Measurements from ENCODE around the gene PTPRK. TPM values are rescaled to one million over a fixed set of nuclear protein-coding genes. Genes with fewer than 3 reads are reported as not detected.

The PTPRK gene
- total RNA-seq, 1 experiment from 2014 or later: 53.8 TPM

DNA sequence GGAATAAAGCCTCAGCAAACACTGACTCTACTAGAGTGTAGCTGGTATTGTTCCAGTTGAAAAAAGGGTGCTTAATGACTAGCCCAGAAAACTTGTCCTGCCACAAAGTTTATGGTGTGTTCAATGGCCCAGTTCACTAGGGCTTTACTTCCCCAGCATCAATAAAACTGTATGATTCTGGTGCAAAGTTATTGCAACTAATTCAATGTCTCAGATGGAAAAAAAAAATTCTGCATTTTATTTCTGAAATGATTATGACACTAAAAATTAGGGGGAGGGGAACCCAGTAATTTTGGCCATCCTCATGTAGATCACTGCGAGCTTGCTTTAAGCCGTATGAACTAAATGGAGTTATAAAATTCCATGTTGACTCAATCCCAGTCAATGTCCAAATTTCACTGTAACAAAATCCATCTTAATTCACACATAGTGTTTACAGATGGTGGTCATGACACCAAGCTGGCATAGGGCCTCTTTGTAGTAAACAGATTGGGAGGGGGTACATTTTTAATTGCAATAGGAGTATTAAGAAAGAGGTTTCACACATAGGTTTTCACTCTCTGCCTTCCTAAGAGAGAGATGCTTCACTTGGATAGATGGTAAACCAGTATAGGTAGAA, 41.2 kb downstream of the PTPRK start:
- Histone ChIP-seq H3K9me2 (replicated peaks; ENCODE audit: low read length) (no peaks in the 10 kb centered on the region), H3F3A (ENCODE audit: low read length, unreplicated experiment) (no peaks in the 10 kb centered on the region), H3K4me1 (ENCODE audit: insufficient read depth, low read length) (no peaks in the 10 kb centered on the region), H3K9me3 (ENCODE audit: low read length) (no peaks in the 10 kb centered on the region), H3K9ac (ENCODE audit: low read length) (no peak overlapping the region), H3K4me2 (ENCODE audit: low read length) (no peak overlapping the region), H3K36me3 (ENCODE audit: low read depth, low read length) (no peaks in the 10 kb centered on the region), H3K27me3 (ENCODE audit: low read length) (no peaks in the 10 kb centered on the region), H2AFZ (ENCODE audit: low read length) (no peak overlapping the region), H3K27ac (ENCODE audit: low read length) (no peak overlapping the region), H3K4me3 (ENCODE audit: low read length) (no peak overlapping the region), H3K79me2 (ENCODE audit: low read length) (peaks cover 90% of the 10 kb centered on the region), H4K20me1 (ENCODE audit: low read length) (no peaks in the 10 kb centered on the region)
- ChIA-PET POLR2A (ENCODE audit: unreplicated experiment) (interaction anchor here (0.5 kb wide), 1 partner anchor 41 kb away, joined by 3 read pairs; the partner anchor contains the start of gene PTPRK), CTCF (no interaction called here)
- no TSS peak for BruUV-seq (replicated peaks)
- ATAC-seq: no peak
- no peak for DNase-seq
- intact Hi-C loops (cut with micrococcal nuclease): no loop called here
- TF ChIP-seq EZH2 (IDR thresholded peaks at IDR 0.05; ENCODE audit: low read length, unreplicated experiment) (no peak), EZH2phosphoT487 (IDR thresholded peaks at IDR 0.05; ENCODE audit: borderline replicate concordance, low read length) (no peak)
- TF ChIP-seq, protein P1, sequence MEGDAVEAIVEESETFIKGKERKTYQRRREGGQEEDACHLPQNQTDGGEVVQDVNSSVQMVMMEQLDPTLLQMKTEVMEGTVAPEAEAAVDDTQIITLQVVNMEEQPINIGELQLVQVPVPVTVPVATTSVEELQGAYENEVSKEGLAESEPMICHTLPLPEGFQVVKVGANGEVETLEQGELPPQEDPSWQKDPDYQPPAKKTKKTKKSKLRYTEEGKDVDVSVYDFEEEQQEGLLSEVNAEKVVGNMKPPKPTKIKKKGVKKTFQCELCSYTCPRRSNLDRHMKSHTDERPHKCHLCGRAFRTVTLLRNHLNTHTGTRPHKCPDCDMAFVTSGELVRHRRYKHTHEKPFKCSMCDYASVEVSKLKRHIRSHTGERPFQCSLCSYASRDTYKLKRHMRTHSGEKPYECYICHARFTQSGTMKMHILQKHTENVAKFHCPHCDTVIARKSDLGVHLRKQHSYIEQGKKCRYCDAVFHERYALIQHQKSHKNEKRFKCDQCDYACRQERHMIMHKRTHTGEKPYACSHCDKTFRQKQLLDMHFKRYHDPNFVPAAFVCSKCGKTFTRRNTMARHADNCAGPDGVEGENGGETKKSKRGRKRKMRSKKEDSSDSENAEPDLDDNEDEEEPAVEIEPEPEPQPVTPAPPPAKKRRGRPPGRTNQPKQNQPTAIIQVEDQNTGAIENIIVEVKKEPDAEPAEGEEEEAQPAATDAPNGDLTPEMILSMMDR (conservative IDR thresholded peaks at IDR 0.05; ENCODE audit: low read depth, low read length): no peak

DNA sequence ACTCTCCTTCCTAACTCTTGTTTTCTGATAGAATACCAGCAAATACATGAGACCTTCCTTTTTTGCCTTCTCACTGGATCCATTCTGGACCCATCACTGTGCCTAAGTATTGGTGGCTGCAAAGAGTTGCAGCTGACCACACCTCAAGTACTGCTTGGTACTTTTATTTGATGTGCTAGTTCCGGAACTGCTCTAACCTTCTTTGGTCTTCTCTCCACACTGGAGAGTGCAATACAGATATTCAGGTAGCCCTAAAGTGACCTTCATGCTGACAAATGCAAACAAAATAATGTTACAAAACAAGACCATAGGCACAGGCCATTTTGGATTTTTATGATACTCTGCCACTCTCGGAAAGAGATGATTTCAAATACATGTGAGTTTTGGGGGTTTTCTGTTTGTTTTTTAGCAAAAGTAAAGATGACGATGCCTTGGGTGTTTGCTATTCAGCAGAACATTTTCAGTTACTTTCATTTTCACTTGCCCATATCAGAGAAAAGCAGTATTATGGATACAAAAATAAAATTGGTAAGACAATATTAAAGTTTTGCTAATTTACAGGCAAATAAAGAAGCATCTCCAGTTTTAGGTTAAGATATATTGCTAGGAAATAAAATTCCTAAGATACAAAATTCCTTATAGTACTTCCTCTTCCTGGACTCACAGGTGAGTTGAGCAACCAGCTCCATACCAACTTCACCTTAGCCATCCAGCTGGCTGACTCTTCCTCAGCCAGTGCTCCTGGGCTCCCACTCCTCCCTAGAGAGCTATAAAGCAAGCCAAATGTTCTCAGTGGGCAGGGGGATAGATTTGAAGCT, 42.0 kb downstream of the PTPRK start:
- no peak overlapping the region for H3K9ac ChIP-seq (ENCODE audit: low read length)
- no peaks in the 10 kb centered on the region for H3K27me3 ChIP-seq (ENCODE audit: low read length)
- ATAC-seq (no peak), DNase-seq (no peak)
- BruUV-seq (replicated peaks): no TSS peak
- no peaks in the 10 kb centered on the region for H3K9me3 ChIP-seq (ENCODE audit: low read length)
- no peaks in the 10 kb centered on the region for H4K20me1 ChIP-seq (ENCODE audit: low read length)
- no peak overlapping the region for H2AFZ ChIP-seq (ENCODE audit: low read length)
- no peak overlapping the region for H3K27ac ChIP-seq (ENCODE audit: low read length)
- ChIA-PET CTCF (no interaction called here), POLR2A (ENCODE audit: unreplicated experiment) (no interaction called here)
- no peaks in the 10 kb centered on the region for H3K9me2 ChIP-seq (replicated peaks; ENCODE audit: low read length)
- H3K36me3 ChIP-seq (ENCODE audit: low read depth, low read length): no peaks in the 10 kb centered on the region
- H3K4me1 ChIP-seq (ENCODE audit: insufficient read depth, low read length): no peaks in the 10 kb centered on the region
- TF ChIP-seq EZH2 (IDR thresholded peaks at IDR 0.05; ENCODE audit: low read length, unreplicated experiment) (no peak), EZH2phosphoT487 (IDR thresholded peaks at IDR 0.05; ENCODE audit: borderline replicate concordance, low read length) (no peak)
- TF ChIP-seq, protein P1 (conservative IDR thresholded peaks at IDR 0.05; ENCODE audit: low read depth, low read length): no peak
- H3K4me3 ChIP-seq (ENCODE audit: low read length): no peak overlapping the region
- intact Hi-C loops (cut with micrococcal nuclease): no loop called here
- H3K79me2 ChIP-seq (ENCODE audit: low read length): peaks cover 90% of the 10 kb centered on the region
- no peaks in the 10 kb centered on the region for H3F3A ChIP-seq (ENCODE audit: low read length, unreplicated experiment)
- no peak overlapping the region for H3K4me2 ChIP-seq (ENCODE audit: low read length)

- no peak overlapping the region for H3K27ac ChIP-seq (ENCODE audit: low read length)
- H2AFZ ChIP-seq (ENCODE audit: low read length): no peak overlapping the region
- ChIA-PET CTCF (no interaction called here), POLR2A (ENCODE audit: unreplicated experiment) (no interaction called here)
- no peaks in the 10 kb centered on the region for H3F3A ChIP-seq (ENCODE audit: low read length, unreplicated experiment)
- H4K20me1 ChIP-seq (ENCODE audit: low read length): no peaks in the 10 kb centered on the region
- TF ChIP-seq EZH2 (IDR thresholded peaks at IDR 0.05; ENCODE audit: low read length, unreplicated experiment): no peak
- no peak for TF ChIP-seq EZH2phosphoT487 (IDR thresholded peaks at IDR 0.05; ENCODE audit: borderline replicate concordance, low read length)
- TF ChIP-seq, protein P1 (conservative IDR thresholded peaks at IDR 0.05; ENCODE audit: low read depth, low read length): no peak
- H3K4me2 ChIP-seq (ENCODE audit: low read length): no peak overlapping the region
- no peak overlapping the region for H3K9ac ChIP-seq (ENCODE audit: low read length)
- H3K27me3 ChIP-seq (ENCODE audit: low read length): no peaks in the 10 kb centered on the region
- ATAC-seq: no peak
- no peaks in the 10 kb centered on the region for H3K9me2 ChIP-seq (replicated peaks; ENCODE audit: low read length)
- H3K4me1 ChIP-seq (ENCODE audit: insufficient read depth, low read length): no peaks in the 10 kb centered on the region
- DNase-seq: no peak
- no peaks in the 10 kb centered on the region for H3K9me3 ChIP-seq (ENCODE audit: low read length)
- H3K4me3 ChIP-seq (ENCODE audit: low read length): no peak overlapping the region
- H3K36me3 ChIP-seq (ENCODE audit: low read depth, low read length): no peaks in the 10 kb centered on the region
- peaks cover 88% of the 10 kb centered on the region for H3K79me2 ChIP-seq (ENCODE audit: low read length)
- no TSS peak for BruUV-seq (replicated peaks)
- intact Hi-C loops (cut with micrococcal nuclease): no loop called here
Measured at GRCh38 chr6:128474933-128475332, 45.5 kb downstream of the PTPRK start.

Measured in PC-3 (cell line).